ENCODE results near the gene UCMA. TPM values are rescaled to one million over a fixed set of nuclear protein-coding genes. Genes with fewer than 3 reads are reported as not detected.

The UCMA gene
- total and polyA plus RNA-seq, 9 of the 15 experiments (the other 6 are each of a cell fraction or from before 2014, with no cell fraction given), result not detected

- CTCF ChIA-PET (ENCODE audit: low intra/inter-chr PET ratio), result no interaction called here
- no TSS peak for BruUV-seq (replicated peaks)
- no peak for ATAC-seq
- TF ChIP-seq SAFB2 (IDR thresholded peaks at IDR 0.05; ENCODE audit: borderline replicate concordance, low read depth, low read length, severe bottlenecking) (no peak), SMAD1 (IDR thresholded peaks at IDR 0.05; ENCODE audit: low read depth, low read length, partially characterized antibody) (no peak), HLTF (IDR thresholded peaks at IDR 0.05) (no peak), ATF7 (IDR thresholded peaks at IDR 0.05) (no peak), FOXJ3 (CRISPR knock-in tag; IDR thresholded peaks at IDR 0.05) (no peak), PTTG1 (tag; IDR thresholded peaks at IDR 0.05; ENCODE audit: low read depth) (no peak), CREB1 (IDR thresholded peaks at IDR 0.05) (no peak), CREB1 (CRISPR knock-in tag; IDR thresholded peaks at IDR 0.05) (no peak), ILK (tag; IDR thresholded peaks at IDR 0.05; ENCODE audit: borderline replicate concordance, low read depth) (no peak), MAFF (IDR thresholded peaks at IDR 0.05; ENCODE audit: low read length) (no peak), TRIM24 (IDR thresholded peaks at IDR 0.05) (no peak), MYBL2 (IDR thresholded peaks at IDR 0.05; ENCODE audit: low read depth) (no peak), MYBL2 (CRISPR knock-in tag; IDR thresholded peaks at IDR 0.05; ENCODE audit: borderline replicate concordance) (no peak), RNF2 (IDR thresholded peaks at IDR 0.05) (no peak), E2F4 (CRISPR knock-in tag; IDR thresholded peaks at IDR 0.05; ENCODE audit: low read depth) (no peak), HEY1 (CRISPR knock-in tag; IDR thresholded peaks at IDR 0.05; ENCODE audit: borderline replicate concordance) (no peak)
- TF ChIP-seq, protein P1, sequence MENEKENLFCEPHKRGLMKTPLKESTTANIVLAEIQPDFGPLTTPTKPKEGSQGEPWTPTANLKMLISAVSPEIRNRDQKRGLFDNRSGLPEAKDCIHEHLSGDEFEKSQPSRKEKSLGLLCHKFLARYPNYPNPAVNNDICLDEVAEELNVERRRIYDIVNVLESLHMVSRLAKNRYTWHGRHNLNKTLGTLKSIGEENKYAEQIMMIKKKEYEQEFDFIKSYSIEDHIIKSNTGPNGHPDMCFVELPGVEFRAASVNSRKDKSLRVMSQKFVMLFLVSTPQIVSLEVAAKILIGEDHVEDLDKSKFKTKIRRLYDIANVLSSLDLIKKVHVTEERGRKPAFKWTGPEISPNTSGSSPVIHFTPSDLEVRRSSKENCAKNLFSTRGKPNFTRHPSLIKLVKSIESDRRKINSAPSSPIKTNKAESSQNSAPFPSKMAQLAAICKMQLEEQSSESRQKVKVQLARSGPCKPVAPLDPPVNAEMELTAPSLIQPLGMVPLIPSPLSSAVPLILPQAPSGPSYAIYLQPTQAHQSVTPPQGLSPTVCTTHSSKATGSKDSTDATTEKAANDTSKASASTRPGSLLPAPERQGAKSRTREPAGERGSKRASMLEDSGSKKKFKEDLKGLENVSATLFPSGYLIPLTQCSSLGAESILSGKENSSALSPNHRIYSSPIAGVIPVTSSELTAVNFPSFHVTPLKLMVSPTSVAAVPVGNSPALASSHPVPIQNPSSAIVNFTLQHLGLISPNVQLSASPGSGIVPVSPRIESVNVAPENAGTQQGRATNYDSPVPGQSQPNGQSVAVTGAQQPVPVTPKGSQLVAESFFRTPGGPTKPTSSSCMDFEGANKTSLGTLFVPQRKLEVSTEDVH (IDR thresholded peaks at IDR 0.05; ENCODE audit: low read depth, partially characterized antibody), result no peak
Measured at GRCh38 chr10:13184730-13185514, 49.3 kb downstream of the UCMA start.

More at GRCh38 chr10:13184730-13185514, 49.3 kb downstream of the UCMA start:
- Histone ChIP-seq H3K9me3 (replicated peaks; ENCODE audit: control insufficient read depth, insufficient read depth, low read depth, low read length) (no peaks in the 10 kb centered on the region), H4K20me1 (replicated peaks; ENCODE audit: control insufficient read depth, insufficient read depth, low read length) (no peaks in the 10 kb centered on the region), H3K4me1 (replicated peaks in 1 of 2; ENCODE audit: control insufficient read depth in 2 of 2, insufficient read depth in 2 of 2, low read length in 2 of 2) (no peaks in the 10 kb centered on the region), H3K4me3 (no peak overlapping the region), H3K79me2 (ENCODE audit: control insufficient read depth, insufficient read depth, low read length) (no peaks in the 10 kb centered on the region), H3K27ac (ENCODE audit: extremely low read depth, low read depth, low read length) (no peak overlapping the region), H3K36me3 (ENCODE audit: control insufficient read depth, insufficient read depth, low read length) (peaks cover 98% of the 10 kb centered on the region), H3K9ac (ENCODE audit: insufficient read depth in 1 of 2, low read depth in 2 of 2, low read length in 2 of 2) (no peak overlapping the region), H3K9me1 (ENCODE audit: control insufficient read depth, insufficient read depth, low read length) (no peaks in the 10 kb centered on the region), H3K4me2 (ENCODE audit: insufficient read depth, low read length) (no peak overlapping the region), H2AFZ (ENCODE audit: low read depth, low read length) (no peak overlapping the region), H3K27me3 (ENCODE audit: control insufficient read depth in 2 of 2, insufficient read depth in 2 of 2, low read length in 2 of 2) (no peaks in the 10 kb centered on the region)
- POLR2A ChIA-PET, result interaction anchor here (0.5 to 1.6 kb wide), 6 partner anchors 9 to 417 kb away, joined by 3 to 5 read pairs (median 3); no protein-coding TSS in a partner anchor
- intact Hi-C loops (cut with micrococcal nuclease), result no loop called here
- no peak for DNase-seq (ENCODE audit: extremely low read depth in 1 of 4, low spot score in 3 of 4)
- WGBS (ENCODE audit: insufficient coverage, low coverage, missing lambda C conversion rate), result 97% methylated on average over 5 of the region's 5 CpGs
- in situ Hi-C loops (cut with MboI), result no loop called here
- no peak for FAIRE-seq

Measured in K562 (cell line).